Neural progenitor cell (in vitro differentiated cells): Measurements from ENCODE around the gene SLC16A5.

Experiments used
- CTCF ChIP-seq: fragments of 200-600 bp; sonication (generic); IDR thresholded peaks from 2 replicates; pipeline ENCODE4 v1.5.1; 2017; ENCODE audit warnings: antibody characterized with exemption, mild to moderate bottlenecking
- EZH2 ChIP-seq: fragments of 200-600 bp; sonication (generic); IDR thresholded peaks from 2 replicates; pipeline ENCODE4 v1.6.1; 2017; ENCODE audit warnings: antibody characterized with exemption, mild to moderate bottlenecking, moderate library complexity
- EZH2phosphoT487 ChIP-seq: fragments of 200-600 bp; sonication (generic); IDR thresholded peaks from 2 replicates; pipeline ENCODE4 v1.6.1; 2017; ENCODE audit warnings: antibody characterized with exemption

GRCh38 chr17:75044716-75045115, 43.0 kb upstream of the SLC16A5 start:
- no peak for TF ChIP-seq CTCF
- TF ChIP-seq EZH2phosphoT487, result no peak
- TF ChIP-seq EZH2, result no peak
